T-helper 1 cell treated with Interleukin-12 subunit alpha and Interleukin-12 subunit beta and Interleukin-4 antibody, amounts not matched to agents 30 μg/mL and 1 μg/mL, for 36 hours (primary cell): ENCODE measurements around the gene NKD1.

ENCODE experiments used
- H3K27ac Mint-ChIP-seq: one replicate; pipeline ENCODE4 v1.8.0; 2021; ENCODE audit warnings: mild to moderate bottlenecking, mixed read lengths
- H3K27me3 Mint-ChIP-seq: one replicate; pipeline ENCODE4 v1.8.0; 2021; ENCODE audit warnings: low read depth, mixed read lengths
- H3K36me3 Mint-ChIP-seq: one replicate; pipeline ENCODE4 v1.8.0; 2021; ENCODE audit warnings: low read depth, mixed read lengths
- H3K4me1 Mint-ChIP-seq: one replicate; pipeline ENCODE4 v1.8.0; 2021; ENCODE audit warnings: low read depth, mixed read lengths
- H3K4me3 Mint-ChIP-seq: one replicate; pipeline ENCODE4 v1.8.0; 2021; ENCODE audit warnings: mild to moderate bottlenecking, moderate library complexity, mixed read lengths
- H3K9me3 Mint-ChIP-seq: one replicate; pipeline ENCODE4 v1.8.0; 2021; ENCODE audit warnings: mixed read lengths

NKD1 gene

DNA sequence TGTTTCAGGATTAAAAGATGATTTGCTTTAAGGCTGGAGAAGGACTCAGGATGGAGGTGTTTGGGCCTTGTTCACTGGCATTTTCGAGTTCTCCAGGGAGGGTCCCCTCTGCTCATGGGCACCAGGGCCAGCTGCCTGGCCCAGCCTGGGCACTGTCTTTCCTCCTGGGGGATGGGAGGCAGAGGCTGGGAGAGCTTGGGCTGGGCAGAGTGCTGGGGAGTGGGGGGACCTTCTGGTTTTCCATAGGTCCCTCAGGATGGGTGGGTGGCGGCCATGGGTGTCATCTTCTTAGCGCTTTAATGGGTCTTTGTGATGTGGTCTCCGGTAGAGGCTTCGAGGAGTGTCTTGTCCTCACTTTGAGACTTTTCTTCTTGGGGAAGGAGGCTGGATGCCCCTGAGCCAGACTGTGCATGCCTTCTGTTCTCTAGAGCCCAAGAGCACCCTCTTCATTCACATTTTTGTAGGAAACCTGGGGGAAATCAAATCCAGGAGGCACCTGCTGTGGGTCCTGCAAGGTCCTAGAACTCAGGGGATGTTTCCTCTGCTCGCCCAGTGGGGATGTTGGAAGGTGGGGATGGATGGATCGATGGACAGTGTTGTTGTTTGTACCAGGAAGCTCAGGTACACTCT lies 5.7 kb downstream of the NKD1 start:
- H3K9me3 Mint-ChIP-seq = no peaks in the 10 kb centered on the region

DNA sequence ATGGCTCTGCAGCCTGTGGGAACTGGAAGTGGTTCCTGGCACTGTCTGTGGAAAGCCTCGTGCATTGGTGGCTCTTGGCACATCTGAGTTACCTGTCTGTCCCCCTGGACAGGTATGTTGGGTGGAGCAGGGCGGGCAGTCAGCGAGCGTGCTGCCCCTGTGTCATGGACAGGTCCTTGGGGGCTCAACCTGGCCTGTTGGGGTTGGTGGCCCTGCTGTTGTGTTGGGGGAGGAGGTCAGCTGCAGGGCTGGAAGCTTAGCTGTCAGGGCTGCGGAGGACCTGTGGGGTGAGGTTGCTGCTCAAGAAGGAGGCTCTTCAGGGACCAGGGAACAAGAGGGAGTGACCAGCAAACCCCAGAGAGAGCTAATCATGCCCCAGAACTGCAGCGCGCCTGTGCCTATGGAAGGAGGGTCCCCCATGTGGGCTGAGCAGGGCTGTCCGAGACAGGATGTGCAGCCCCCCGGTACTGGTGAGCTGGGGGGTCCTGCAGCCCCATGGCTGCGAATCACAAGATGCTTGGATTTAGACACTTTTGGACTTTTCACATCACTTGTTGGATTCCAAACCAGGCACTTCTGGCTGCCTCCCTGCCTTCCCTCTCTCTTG lies 7.2 kb downstream of the NKD1 start:
- H3K27me3 Mint-ChIP-seq = peaks cover 20% of the 10 kb centered on the region
- H3K27ac Mint-ChIP-seq = no peak overlapping the region
- no peaks in the 10 kb centered on the region for H3K9me3 Mint-ChIP-seq
- no peak overlapping the region for H3K4me3 Mint-ChIP-seq
- H3K4me1 Mint-ChIP-seq = peaks cover 2% of the 10 kb centered on the region
- peaks cover 2% of the 10 kb centered on the region for H3K36me3 Mint-ChIP-seq

More for the DNA sequence above, 5.7 kb downstream of the NKD1 start:
- Mint-ChIP-seq H3K27ac (no peak overlapping the region), H3K4me3 (no peak overlapping the region), H3K4me1 (peaks cover 5% of the 10 kb centered on the region), H3K36me3 (peaks cover 2% of the 10 kb centered on the region), H3K27me3 (peaks cover 36% of the 10 kb centered on the region)

DNA sequence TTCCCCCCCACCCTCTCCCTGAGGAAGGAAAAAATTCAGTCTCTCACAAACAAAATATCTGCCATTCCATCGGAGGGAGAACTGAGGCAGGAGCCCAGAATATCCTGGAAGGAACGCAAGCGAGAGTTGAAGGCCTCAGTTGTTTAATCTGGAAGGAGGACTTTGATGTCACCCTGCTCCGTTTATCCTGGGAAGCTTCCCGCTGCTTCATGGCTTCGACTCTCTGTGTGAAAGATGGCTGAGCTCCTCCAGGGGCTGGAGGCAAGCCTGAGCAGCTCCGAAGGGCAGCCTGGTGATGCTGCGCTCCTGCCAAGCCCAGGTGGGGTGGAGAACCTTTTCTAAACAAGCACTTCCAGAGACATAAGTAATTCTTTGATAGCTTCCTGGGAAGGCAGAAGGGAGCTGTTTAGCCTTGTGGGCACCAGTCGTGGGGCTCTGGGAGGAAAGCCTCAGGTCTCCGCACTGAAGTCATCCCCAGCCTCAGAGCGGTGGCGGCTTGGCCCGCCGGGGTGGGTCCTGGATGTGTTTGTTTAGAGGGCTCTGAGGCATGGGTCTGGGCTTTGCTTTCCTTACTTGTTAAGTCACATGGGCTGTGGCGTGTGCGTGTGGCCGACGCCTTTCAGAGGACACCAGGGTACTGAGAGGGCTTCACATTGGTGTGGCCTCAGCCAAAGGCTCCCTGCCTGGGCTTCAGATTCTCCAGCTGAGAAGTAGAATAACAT lies 7.9 kb downstream of the NKD1 start:
- Mint-ChIP-seq H3K9me3 (no peaks in the 10 kb centered on the region), H3K36me3 (peaks cover 2% of the 10 kb centered on the region)

DNA sequence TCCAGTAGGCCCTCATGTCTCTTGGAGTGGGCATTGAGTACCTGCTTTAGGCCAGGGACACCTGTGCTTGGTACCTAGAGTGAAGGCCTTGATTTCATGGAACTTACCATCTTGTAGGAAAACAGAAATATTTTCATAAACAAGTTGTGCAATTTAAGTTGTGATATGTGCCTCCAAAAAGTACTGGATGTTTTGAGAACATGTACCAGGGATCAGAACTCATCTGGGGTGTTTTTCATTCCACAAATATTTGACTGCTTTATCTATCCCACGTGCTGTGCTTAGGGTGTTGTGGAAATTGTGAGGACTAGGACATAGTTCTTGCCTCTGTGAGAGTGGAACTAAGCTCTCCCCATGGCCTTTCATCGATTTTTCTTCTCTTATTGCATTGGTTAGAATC lies 8.8 kb downstream of the NKD1 start:
- peaks cover 2% of the 10 kb centered on the region for H3K4me1 Mint-ChIP-seq
- no peak overlapping the region for H3K4me3 Mint-ChIP-seq
- peaks cover 2% of the 10 kb centered on the region for H3K36me3 Mint-ChIP-seq
- peaks cover 7% of the 10 kb centered on the region for H3K27me3 Mint-ChIP-seq
- H3K27ac Mint-ChIP-seq = no peak overlapping the region
- H3K9me3 Mint-ChIP-seq = no peaks in the 10 kb centered on the region

More for the DNA sequence above, 7.9 kb downstream of the NKD1 start:
- H3K27me3 Mint-ChIP-seq = peaks cover 13% of the 10 kb centered on the region
- H3K4me3 Mint-ChIP-seq = no peak overlapping the region
- H3K27ac Mint-ChIP-seq = no peak overlapping the region
- peaks cover 2% of the 10 kb centered on the region for H3K4me1 Mint-ChIP-seq

DNA sequence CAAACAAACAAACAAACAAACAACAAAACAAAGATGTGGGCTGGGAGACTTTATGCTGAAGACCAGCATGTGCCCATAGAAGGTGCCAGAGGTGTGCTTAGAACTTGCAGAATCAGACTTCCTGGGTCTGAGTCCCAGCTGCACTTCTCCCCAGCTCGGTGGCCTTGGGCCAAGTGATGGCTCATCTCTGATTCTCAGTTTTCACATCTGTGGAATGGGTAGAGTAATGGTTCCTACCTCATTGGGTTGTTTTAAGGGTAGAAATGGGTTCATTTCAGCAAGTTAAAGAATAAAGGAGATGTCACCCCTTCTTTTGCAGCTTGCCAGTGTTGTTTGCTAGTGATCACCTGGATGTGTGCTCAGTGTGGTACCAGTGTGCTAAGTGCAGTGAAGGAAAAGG lies 10.7 kb downstream of the NKD1 start:
- Mint-ChIP-seq H3K9me3 (no peaks in the 10 kb centered on the region), H3K36me3 (peaks cover 2% of the 10 kb centered on the region), H3K4me1 (peaks cover 2% of the 10 kb centered on the region), H3K27ac (no peak overlapping the region), H3K27me3 (no peaks in the 10 kb centered on the region), H3K4me3 (no peak overlapping the region)

DNA sequence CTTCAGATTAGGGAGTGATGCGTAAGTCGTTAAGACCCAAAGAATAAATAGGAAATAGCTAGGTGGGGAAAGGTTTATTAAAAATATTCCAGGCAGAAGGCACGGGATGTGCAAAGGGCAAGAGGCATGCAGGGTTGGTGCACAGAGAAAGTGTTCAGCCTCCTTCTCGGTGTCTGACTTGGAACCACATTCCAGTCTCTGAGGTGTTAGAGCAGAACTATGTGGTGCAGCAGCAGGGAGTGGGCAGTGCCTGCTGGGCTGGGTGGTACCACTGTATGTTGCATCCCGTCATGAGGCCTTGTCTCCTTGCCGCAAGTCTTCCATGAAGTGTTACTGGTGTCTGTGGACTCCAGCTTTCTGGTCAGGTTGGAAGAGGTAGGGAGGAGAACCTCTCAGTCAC lies 11.1 kb downstream of the NKD1 start:
- H3K27ac Mint-ChIP-seq = no peak overlapping the region
- H3K4me3 Mint-ChIP-seq = no peak overlapping the region
- no peaks in the 10 kb centered on the region for H3K9me3 Mint-ChIP-seq
- H3K36me3 Mint-ChIP-seq = peaks cover 2% of the 10 kb centered on the region
- no peaks in the 10 kb centered on the region for H3K27me3 Mint-ChIP-seq
- peaks cover 2% of the 10 kb centered on the region for H3K4me1 Mint-ChIP-seq

DNA sequence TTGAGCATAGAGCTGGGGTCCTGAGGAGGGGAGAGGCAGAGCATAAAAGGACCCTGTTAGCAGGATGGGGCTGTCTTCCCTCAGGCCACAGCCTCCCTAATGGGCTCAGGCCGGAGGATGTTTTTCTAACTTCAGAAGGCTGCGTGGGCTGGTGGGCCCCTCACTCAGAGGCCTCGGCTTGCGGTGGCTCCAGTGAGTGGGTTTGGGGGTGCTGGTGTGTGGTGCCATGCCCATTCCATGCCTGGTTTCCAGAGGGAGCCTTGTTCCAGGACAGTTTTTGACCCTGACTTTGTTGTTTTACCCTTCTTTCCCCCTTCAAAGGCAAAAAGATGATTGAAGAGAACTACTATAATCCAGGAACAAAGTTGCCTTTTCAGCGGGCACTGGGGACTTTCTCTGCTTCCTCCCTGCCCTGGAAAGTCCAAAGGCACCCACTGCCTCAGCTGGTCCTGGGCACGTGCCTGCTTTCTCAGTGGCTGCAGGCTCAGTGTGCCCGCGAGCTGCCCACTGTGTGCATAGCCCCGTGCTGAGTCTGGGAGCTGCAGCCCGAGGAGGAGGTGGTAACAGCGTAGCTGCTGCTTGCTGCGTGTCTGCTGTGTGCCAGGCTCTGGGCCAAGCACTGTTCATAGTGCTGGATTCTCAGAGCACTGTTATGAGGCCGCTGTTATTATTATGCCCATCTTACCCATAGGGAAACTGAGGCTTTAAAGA lies 11.8 kb downstream of the NKD1 start:
- Mint-ChIP-seq H3K4me1 (peaks cover 2% of the 10 kb centered on the region), H3K27me3 (no peaks in the 10 kb centered on the region), H3K4me3 (no peak overlapping the region), H3K9me3 (no peaks in the 10 kb centered on the region), H3K27ac (no peak overlapping the region), H3K36me3 (peaks cover 2% of the 10 kb centered on the region)

DNA sequence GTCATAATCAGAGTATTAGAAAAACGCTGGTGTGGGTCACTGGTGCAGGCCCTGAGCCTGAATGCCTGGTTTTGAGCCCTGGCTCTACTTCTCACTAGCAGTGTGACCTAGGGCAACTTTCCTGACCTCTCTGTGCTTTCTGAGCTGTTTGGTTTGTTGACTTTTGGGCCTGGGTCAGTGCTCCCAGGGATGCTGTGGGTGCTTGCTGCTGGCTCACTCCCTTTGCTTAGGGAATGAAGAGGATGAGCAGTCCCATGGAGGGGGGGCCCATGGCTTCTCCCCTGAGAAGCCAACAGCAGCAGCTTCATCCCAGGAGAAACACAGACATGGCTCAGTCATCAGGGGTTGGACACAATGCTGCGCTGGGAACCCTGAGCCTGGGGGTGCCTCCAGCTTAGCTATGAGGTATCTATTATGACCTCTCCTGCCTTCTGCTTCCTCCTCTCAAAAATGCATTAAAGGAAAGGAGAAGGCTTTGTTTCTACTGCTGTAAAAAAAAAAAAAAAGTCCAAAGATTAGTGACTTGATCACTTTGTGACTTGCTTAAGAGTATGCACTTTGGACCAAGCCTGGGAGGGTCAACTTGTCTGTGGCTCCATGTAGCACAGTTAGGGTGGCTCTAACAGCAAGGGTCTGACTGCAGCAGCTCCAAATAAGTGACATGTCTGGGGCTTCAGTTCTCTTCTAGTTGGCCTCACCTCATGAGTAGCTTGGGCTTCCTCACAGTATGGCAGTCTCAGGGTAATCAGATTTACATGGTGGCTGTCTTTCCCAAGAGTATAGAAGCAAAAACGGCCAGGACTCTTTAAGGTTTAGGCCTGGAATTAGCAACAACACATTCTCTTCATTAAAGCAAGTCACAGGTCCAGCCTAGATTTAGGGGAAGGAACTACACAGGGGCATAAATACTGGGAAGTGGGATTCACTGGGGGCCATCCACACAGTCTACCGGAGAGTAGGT lies 13.0 kb downstream of the NKD1 start:
- H3K4me1 Mint-ChIP-seq = peaks cover 2% of the 10 kb centered on the region
- H3K9me3 Mint-ChIP-seq = no peaks in the 10 kb centered on the region
- no peaks in the 10 kb centered on the region for H3K27me3 Mint-ChIP-seq
- H3K4me3 Mint-ChIP-seq = no peak overlapping the region
- no peak overlapping the region for H3K27ac Mint-ChIP-seq
- H3K36me3 Mint-ChIP-seq = peaks cover 2% of the 10 kb centered on the region

DNA sequence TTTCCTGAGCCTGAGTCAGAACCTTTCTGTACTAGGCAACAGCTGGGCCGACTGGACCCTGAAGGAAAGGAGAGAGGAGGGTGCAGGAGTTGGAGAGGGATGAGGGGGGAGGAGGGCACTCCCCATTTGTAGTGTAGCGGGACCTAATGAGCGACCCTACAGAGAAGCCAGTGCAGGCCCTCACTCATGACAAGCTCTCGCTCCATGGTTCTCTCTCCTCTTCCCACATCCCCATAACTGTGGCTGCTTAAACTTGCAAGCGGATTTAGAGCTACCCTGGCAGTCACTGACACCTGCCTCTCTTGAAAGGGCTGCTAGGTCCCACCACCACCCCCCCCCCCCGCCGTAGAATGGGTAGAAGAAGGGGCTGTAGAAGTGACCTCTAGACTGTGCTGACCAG lies 14.5 kb downstream of the NKD1 start:
- Mint-ChIP-seq H3K9me3 (no peaks in the 10 kb centered on the region), H3K27me3 (no peaks in the 10 kb centered on the region), H3K4me3 (no peak overlapping the region), H3K36me3 (no peaks in the 10 kb centered on the region), H3K4me1 (peaks cover 2% of the 10 kb centered on the region), H3K27ac (no peak overlapping the region)

DNA sequence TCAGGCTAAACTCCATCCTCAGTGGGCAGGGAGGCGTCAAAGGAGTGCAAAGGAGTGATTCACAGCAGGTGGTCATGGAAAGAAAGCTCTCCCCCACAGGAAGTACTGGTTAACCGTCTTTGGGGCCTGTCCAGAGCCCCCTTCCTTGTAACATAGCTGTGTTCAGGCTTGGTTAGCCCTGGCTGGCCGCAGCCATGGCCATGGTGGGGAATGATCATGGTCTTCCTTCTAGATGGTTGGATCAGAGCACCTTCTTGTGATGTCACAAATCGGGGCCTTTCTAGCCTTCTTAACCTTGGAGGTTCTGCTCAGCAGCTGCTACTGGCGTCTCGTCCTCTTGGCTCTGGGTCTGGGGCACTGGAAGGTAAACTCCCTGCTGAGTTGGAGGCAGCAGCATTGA lies 15.8 kb downstream of the NKD1 start:
- Mint-ChIP-seq H3K4me3 (no peak overlapping the region), H3K36me3 (no peaks in the 10 kb centered on the region), H3K27me3 (no peaks in the 10 kb centered on the region), H3K27ac (no peak overlapping the region), H3K4me1 (no peaks in the 10 kb centered on the region), H3K9me3 (no peaks in the 10 kb centered on the region)

DNA sequence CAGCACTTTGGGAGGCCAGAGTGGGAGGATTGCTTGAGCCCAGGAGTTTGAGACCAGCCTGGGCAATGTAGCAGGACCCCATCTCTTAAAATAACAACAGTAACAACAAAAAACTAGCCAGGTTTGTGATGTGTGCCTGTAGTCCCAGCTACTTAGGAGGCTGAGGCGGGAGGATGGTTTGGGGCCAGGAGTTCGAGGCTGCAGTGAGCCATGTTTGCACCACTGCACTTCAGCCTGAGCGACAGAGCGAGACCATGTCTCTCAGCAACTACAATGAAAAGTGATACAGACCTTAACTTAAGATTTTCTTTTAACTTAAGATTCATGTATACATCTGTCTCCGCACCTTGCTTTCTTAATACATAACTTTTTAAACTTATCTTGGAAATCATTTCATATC lies 17.2 kb downstream of the NKD1 start:
- Mint-ChIP-seq H3K27me3 (no peaks in the 10 kb centered on the region), H3K36me3 (no peaks in the 10 kb centered on the region), H3K27ac (no peak overlapping the region), H3K9me3 (no peaks in the 10 kb centered on the region), H3K4me3 (no peak overlapping the region), H3K4me1 (no peaks in the 10 kb centered on the region)

DNA sequence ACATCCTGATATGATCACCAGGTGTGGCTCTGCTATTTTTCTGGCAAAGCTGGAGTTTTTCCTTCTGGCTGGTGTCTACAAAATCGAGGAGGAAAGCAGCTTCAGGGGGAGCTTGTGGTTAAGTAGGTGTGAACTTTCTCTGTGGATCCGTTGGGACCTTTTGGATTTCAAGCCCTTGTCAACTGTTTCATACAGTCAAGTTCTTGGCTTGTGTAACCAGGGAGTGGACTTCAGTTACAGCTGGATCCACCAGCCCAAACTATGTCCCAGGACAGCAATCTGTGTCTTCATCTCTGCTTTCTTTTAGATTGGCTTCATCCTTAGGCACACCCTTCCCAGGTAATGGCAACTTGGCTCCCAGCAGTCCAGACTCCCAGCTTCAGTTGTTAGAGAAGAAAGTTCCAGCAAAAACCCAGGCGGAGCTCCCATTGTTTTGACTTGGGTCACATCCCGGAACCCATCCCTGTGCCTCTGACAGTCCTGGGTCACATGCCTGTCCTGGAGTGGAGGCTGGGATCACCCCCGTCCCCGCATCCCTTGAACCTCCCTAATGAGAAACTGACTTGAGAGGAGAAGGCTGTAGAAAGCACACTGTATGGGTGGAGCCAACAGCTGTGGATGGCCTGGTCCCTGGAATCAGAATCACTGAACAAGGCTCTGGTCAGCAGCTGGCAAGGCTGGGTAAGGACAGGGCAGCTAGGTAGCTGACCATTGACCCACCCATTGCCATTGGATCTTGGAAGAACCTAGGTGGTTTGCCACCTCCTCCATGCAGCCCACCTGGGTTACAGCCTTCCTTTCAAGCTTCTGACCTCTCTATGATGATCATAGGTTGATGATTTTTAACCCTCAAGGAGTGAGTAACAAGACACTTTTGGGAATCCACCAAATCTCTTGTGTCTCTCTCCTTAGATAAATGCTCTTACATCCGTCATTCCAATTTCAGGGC lies 18.1 kb downstream of the NKD1 start:
- no peak overlapping the region for H3K4me3 Mint-ChIP-seq
- H3K9me3 Mint-ChIP-seq = no peaks in the 10 kb centered on the region
- H3K27me3 Mint-ChIP-seq = no peaks in the 10 kb centered on the region
- H3K27ac Mint-ChIP-seq = no peak overlapping the region
- no peaks in the 10 kb centered on the region for H3K4me1 Mint-ChIP-seq
- H3K36me3 Mint-ChIP-seq = no peaks in the 10 kb centered on the region

DNA sequence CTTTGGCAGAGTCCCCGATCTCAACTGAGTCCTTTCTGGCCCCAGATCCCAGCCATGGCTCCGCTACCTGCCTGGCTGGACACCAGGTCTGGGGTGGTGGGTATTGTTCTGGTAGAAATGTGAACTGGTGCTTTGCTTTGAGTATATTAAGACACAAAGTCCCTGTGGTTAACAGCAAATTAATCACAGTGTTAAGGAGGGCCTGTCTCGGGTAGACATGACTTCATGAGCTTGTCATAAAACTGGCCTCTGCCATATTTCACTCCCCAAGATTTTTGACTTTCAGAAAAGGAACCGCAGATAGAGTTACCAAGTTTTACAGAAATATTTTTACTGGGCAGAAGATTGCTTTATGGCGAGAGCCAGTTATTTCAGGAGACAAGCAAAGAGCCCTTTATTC lies 19.5 kb downstream of the NKD1 start:
- no peak overlapping the region for H3K27ac Mint-ChIP-seq
- H3K4me3 Mint-ChIP-seq = no peak overlapping the region
- H3K9me3 Mint-ChIP-seq = no peaks in the 10 kb centered on the region
- H3K27me3 Mint-ChIP-seq = no peaks in the 10 kb centered on the region
- H3K36me3 Mint-ChIP-seq = no peaks in the 10 kb centered on the region
- no peaks in the 10 kb centered on the region for H3K4me1 Mint-ChIP-seq
